Tibial artery (tissue), 4 donors: ENCODE data around the gene MRPL12.
A peak's percentile ranks its signal among the peaks of the same experiment; 100 is the strongest.

Experiments used
- DNase-seq, 2 donors: peaks; one replicate each; pipeline ENCODE4 v3.0.0-alpha.2; 2019
- H3K27ac ChIP-seq, 2 donors: fragments of 200-600 bp; sonication (generic) in 1 of 2; 1 replicate in 1 of 2; 2 replicates in 1 of 2; pipeline ENCODE4 v1.5.1; 2018 to 2019; ENCODE audit warnings: mild to moderate bottlenecking in 1 of 2
- H3K27me3 ChIP-seq, 2 donors: fragments of 200-600 bp; sonication (generic) in 1 of 2; one replicate each; pipeline versions ENCODE4 v1.5.1 to v1.6.0; 2016 to 2019
- H3K36me3 ChIP-seq, 3 donors: fragments of 200-600 bp; sonication (generic) in 2 of 3; one replicate each; pipeline ENCODE4 v1.5.1; 2016 to 2019; ENCODE audit warnings: mild to moderate bottlenecking in 2 of 3
- H3K4me1 ChIP-seq, 4 donors: fragments of 200-600 bp; sonication (generic) in 2 of 4; 1 replicate in 3 of 4; 2 replicates in 1 of 4; pipeline ENCODE4 v1.5.1; 2016 to 2019
- H3K4me3 ChIP-seq, 2 donors: fragments of 200-600 bp; sonication (generic) in 1 of 2; 1 replicate in 1 of 2; 2 replicates in 1 of 2; pipeline ENCODE4 v1.5.1; 2018 to 2019; ENCODE audit warnings: mild to moderate bottlenecking in 2 of 2
- H3K9me3 ChIP-seq, 3 donors: fragments of 200-600 bp; sonication (generic) in 1 of 3; one replicate each; pipeline ENCODE4 v1.5.1; 2016 to 2019
- CTCF ChIP-seq, 2 experiments: fragments of 200-600 bp in 1 of 2; fragments of 450-650 bp in 1 of 2; IDR thresholded peaks; one replicate each; pipeline ENCODE4 v1.5.1; 2017 to 2019; ENCODE audit warnings: antibody characterized with exemption in 2 of 2, mild to moderate bottlenecking in 1 of 2, moderate library complexity in 1 of 2
- intact Hi-C: fragments of 100-400 bp; cut with DNase I; formaldehyde crosslinking; loops from one replicate; pipeline ENCODE4 v1.15.0; 2023; ENCODE audit warnings: low total_unique reads

Gene MRPL12

GRCh38 chr17:81727324-81728031 lies 24.3 kb downstream of the MRPL12 start:
- Histone ChIP-seq H3K4me1 (peaks cover 0 to 23% (median 13%) of the 10 kb centered on the region in 4 donors), H3K36me3 (no peaks in the 10 kb centered on the region), H3K27me3 (peaks cover 0 to 39% of the 10 kb centered on the region in 2 donors), H3K9me3 (no peaks in the 10 kb centered on the region), H3K27ac (no peak overlapping the region), H3K4me3 (no peak overlapping the region)
- no peak for TF ChIP-seq CTCF (IDR thresholded peaks at IDR 0.05)
- intact Hi-C loops = no loop called here
- no peak for DNase-seq

GRCh38 chr17:81733507-81734404 lies 30.6 kb downstream of the MRPL12 start:
- Histone ChIP-seq H3K36me3 (no peaks in the 10 kb centered on the region), H3K27ac (no peak overlapping the region), H3K9me3 (no peaks in the 10 kb centered on the region), H3K4me1 (peaks cover 0 to 28% (median 13%) of the 10 kb centered on the region in 4 donors), H3K27me3 (peaks cover 0 to 62% of the 10 kb centered on the region in 2 donors), H3K4me3 (no peak overlapping the region)
- peak; percentile 87 to 96 for TF ChIP-seq CTCF (IDR thresholded peaks at IDR 0.05)
- DNase-seq = peak; percentile 68 to 83
- intact Hi-C loops = no loop called here

GRCh38 chr17:81734405-81735263 lies 31.5 kb downstream of the MRPL12 start:
- H3K36me3 ChIP-seq = no peaks in the 10 kb centered on the region
- TF ChIP-seq CTCF (IDR thresholded peaks at IDR 0.05) = no peak
- no peak overlapping the region for H3K27ac ChIP-seq
- H3K4me3 ChIP-seq = no peak overlapping the region
- H3K4me1 ChIP-seq = peaks cover 0 to 28% (median 13%) of the 10 kb centered on the region in 4 donors
- no peak for DNase-seq
- intact Hi-C loops = no loop called here
- no peaks in the 10 kb centered on the region for H3K9me3 ChIP-seq
- H3K27me3 ChIP-seq = peaks cover 0 to 54% of the 10 kb centered on the region in 2 donors

GRCh38 chr17:81735264-81736102 lies 32.3 kb downstream of the MRPL12 start:
- H3K27me3 ChIP-seq = peaks cover 0 to 60% of the 10 kb centered on the region in 2 donors
- no peak overlapping the region for H3K27ac ChIP-seq
- H3K4me3 ChIP-seq = no peak overlapping the region
- intact Hi-C loops = no loop called here
- no peak for TF ChIP-seq CTCF (IDR thresholded peaks at IDR 0.05)
- DNase-seq = peak in 1 of 2 donors; percentile 35
- peaks cover 0 to 27% (median 13%) of the 10 kb centered on the region in 4 donors for H3K4me1 ChIP-seq
- H3K36me3 ChIP-seq = no peaks in the 10 kb centered on the region
- H3K9me3 ChIP-seq = no peaks in the 10 kb centered on the region
